NCI-H226 (cell line): ENCODE measurements around the gene ERFE.

Experiments
- DNase-seq: peaks from one replicate; pipeline ENCODE4 v3.0.0-alpha.2; 2015

ERFE gene

DNA sequence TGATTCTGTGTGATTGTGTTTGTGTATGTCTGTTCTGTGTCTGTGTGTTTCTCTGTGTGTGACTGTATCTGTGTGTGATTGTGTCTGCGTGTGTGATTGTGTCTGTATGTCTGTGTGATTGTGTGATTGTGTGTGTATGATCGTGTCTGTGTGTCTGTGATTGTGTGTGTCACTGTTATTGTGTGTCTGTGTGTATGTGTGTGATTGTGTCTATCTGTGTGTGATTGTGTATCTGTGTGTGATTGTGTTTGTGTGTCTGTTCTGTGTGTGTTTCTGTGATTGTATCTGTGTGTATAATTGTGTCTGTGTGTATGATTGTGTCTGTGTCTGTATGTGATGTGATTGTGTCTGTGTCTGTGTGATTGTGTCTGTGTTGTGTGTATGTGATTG, 32.0 kb upstream of the ERFE start:
- DNase-seq: no peak

DNA sequence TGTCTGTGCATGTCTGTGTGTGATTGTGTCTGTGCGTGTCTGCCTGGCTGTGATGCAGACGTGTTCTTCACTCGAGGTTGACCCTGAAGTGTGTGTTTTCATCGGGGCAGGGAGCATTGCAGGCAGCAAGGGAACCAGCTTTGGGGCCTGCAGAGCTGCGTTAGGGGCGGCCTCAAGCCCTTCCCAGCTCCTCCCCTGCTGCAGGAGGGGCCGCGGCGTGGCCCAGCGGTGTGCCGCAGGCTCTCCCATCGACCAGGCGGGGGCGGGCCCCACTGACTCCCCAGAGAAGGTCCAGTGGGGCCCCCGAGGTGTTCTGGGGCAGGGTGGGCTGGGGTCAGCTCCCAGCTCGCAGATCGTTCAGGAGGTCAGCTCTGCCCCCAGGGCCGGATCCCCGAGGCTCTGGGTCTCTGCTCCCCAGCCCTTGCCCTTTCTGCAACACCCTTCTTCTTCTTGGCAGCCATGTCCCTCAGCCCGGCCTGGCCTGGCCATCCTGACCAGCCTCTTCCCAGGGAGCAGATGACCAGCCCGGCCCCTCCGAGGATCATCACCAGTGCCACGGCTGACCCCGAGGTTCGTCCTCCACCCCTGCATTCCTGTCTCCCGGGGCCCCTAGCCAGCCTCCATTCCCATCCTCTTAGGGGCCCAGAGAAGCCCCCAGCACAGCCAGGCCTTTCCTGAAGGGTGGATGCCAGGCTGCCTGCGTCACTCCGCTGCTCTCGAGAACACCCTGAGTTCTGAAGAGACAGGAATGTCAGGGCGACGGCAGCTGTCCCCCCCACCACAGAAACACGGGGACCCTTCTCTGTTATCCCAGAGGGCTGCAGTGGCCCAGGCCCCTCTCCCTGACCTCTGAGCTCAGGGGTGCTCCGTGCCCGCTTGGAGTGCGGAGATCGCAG, 31.4 kb upstream of the ERFE start:
- peak; percentile 33 for DNase-seq

DNA sequence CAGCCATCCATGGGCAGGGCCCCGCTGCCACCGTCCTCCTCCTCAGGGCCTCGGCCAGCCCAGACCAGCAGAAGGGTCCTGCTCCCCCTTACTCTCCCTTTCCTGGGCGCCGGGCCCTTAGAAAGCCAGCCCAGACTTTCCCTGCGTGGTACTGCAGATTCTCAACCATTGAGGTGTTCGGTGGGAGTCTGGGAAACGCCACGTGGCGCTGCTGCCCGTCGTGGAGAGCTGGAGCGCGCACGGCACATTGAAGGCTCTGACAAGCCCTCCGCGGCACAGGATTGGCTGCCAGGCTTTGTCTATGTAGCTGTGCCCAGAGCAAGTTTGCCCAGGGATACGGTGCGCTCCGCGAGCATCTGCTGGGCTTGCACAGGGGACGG, 30.7 kb upstream of the ERFE start:
- no peak for DNase-seq

DNA sequence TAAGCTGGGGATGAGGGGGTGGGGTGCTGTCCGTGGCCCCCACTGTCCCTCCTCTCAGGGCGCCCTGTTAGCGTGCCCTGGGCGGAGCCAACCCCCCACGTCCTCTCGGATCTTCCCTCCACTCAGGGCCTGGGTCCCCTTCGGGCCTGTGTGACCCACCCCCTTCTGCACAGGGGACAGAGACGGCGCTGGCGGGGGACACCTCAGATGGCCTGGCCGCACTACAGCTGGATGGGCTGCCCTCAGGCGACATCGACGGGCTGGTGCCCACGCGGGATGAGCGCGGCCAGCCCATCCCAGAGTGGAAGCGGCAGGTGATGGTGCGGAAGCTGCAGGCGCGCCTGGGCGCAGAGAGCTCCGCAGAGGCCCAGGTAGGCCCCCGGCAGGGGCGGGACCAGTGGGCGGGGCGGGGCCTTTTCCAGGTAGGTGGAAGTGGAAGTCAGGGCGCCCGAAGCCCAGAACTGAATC, 30.2 kb upstream of the ERFE start:
- DNase-seq: no peak

DNA sequence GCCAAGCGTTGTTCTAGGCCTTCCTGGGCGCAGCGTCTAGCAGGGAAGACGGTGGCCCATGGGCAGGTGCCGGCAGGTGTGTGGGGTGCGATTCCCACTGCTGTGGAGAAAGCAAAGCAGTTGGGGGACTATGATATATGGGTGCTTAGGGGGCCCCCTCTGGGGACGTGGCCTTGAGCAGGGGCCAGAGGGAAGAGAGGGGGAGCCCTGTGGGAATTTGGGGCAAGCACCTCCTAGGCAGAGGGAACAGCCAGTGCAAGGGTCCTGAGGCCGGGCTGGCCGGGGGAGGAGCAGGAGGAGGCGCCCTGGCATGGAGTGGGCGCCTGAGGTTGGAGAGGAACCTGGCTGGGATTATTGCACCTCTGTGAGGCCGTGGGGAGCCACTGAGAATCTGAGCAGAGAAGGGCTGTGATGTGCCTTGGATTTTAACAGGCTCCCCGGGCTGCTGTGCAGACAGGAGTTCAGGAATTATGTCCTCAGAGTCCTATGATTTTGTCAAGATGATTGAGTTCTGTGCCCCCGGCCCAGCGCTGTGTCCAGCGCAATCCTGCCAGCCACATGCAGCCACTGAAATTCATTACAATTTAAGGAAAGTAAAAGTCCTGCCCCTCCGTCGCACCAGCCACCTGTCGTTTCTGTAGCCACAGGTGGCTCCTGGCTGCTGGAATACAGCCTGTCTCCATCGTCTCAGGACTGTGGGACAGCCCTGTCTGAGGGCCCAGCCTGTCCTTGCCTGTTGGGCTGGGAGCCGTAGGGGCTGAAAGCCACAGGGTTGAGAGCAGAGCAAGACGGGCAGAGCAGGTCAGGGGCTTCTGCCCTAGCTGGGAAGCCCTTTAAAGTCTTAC, 29.4 kb upstream of the ERFE start:
- DNase-seq: no peak

DNA sequence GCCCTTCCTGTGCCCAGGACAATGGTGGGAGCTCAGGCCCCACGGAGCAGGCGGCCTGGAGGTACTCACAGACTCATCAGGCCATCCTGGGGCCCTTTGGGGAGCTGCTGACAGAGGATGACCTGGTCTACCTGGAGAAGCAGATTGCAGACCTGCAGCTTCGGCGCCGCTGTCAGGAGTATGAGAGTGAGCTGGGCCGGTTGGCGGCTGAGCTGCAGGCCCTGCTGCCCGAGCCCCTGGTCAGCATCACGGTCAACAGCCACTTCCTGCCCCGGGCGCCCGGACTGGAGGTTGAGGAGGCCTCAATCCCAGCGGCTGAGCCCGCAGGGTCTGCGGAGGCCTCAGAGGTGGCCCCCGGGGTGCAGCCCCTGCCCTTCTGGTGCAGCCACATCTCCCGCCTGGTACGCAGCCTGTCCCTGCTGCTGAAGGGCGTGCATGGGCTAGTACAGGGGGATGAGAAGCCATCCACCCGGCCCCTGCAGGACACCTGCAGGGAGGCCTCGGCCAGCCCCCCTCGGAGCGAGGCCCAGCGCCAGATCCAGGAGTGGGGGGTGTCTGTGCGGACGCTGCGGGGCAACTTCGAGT, 28.6 kb upstream of the ERFE start:
- DNase-seq: no peak

DNA sequence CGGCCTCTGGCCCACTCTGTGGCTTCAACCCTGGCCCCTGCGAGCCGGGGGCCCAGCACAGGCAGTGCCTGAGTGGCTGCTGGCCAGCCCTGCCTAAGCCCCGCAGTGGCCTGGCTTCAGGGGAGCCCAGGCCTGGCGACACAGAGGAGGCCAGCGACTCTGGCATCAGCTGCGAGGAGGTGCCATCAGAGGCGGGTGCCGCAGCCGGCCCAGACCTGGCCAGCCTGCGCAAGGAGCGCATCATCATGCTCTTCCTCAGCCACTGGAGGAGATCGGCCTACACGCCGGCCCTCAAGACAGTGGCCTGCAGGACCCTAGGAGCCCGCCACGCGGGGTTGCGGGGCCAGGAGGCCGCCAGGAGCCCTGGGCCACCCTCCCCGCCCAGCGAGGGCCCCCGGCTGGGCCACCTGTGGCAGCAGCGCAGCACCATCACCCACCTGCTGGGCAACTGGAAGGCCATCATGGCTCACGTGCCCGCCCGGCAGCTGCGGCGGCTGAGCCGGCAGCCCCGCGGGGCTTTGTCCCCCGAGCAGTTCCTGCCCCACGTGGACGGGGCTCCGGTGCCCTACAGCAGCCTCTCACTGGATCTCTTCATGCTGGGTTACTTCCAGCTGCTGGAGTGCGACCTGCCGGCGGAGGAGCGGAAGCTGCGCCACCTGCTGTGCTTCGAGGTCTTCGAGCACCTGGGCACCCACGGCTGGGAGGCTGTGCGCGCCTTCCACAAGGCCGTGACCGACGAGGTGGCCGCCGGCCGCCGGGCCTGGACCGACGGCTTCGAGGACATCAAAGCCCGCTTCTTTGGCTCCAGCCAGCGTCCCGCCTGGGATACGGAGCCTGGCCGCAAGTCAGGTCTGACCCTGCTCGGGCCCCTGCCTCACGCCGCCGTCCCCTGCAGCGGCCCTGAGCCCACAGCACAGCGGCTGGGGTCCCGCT, 27.8 kb upstream of the ERFE start:
- no peak for DNase-seq

DNA sequence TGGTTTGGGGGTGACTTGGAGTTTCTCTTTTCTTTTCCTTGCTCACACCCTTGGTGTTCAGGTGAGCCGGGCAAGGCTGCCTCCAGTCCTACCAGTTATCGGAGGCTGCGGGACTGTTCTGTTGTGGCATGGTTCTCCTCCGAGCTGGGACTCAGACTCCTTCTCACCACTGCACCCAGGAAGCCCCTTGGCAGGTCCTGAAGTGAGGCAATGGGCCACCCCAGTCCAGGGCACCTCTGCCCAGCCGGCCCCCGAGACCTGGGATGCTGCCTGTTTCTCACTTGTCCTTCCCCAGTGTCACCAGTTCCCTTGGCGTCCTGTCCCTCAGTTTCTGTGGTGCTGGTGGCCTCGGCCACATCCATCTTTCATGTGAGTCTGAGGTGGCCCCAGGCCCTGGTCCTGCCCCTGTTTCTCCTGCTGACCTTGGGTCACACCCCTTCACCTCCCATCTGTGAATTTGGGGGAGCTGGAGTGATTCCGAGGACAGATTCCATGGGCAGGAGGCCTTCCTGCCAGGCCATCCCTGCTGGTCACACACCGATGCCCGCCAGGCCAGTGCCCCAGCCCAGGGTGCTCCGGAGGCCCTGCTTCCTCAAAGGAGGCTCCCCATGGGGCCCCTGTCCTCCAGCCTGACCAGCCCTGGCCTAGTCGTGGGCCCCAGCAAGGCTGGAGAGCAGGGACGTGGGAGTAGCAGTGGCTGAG, 26.9 kb upstream of the ERFE start:
- no peak for DNase-seq

DNA sequence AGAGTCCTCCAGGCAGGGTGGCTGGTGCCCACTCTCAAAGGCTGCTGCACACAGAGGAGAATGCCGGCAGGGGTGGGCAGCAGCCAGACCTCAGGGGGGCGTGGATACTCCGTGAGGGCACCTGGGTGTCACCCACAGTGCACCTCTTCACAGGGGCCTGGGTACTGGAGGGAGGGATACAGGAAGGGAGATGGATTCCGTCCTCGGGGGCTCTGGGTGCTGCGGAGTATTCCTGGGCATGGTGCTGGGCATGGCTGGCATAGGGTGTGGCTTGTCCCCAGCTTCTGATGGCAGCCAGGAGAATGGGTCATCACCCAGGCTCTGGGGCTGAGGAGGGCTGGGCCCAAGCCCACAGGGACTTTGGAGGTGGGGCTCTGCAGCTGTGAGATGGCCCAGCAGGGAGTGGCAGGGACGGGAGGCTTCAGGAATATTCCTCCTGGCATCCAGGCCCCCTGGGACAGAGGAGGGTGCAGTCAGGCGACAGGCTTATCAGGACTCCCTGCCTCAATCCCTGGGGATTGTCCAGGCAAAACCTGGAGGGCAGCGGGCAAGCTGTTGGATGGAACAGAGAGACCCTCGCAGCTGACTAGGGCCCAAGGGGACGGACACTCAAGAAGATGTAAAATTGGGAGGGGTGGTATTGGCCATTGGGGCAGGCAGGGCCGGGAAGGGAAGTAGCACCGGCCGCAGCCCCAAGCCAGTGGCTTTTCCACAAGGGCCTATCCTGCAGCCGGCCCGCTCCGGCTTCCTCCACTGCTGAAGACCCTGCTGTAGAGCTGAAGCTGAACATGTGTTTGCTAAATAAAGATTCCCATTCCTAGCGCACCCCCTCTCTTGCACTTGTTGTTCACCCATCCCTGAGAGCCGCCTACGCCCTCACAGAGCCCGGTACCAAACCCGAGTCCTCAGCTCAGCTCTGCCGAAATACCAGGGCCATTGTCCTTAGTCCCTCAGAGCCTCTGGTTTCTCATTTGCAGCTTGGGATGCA, 26.0 kb upstream of the ERFE start:
- no peak for DNase-seq

DNA sequence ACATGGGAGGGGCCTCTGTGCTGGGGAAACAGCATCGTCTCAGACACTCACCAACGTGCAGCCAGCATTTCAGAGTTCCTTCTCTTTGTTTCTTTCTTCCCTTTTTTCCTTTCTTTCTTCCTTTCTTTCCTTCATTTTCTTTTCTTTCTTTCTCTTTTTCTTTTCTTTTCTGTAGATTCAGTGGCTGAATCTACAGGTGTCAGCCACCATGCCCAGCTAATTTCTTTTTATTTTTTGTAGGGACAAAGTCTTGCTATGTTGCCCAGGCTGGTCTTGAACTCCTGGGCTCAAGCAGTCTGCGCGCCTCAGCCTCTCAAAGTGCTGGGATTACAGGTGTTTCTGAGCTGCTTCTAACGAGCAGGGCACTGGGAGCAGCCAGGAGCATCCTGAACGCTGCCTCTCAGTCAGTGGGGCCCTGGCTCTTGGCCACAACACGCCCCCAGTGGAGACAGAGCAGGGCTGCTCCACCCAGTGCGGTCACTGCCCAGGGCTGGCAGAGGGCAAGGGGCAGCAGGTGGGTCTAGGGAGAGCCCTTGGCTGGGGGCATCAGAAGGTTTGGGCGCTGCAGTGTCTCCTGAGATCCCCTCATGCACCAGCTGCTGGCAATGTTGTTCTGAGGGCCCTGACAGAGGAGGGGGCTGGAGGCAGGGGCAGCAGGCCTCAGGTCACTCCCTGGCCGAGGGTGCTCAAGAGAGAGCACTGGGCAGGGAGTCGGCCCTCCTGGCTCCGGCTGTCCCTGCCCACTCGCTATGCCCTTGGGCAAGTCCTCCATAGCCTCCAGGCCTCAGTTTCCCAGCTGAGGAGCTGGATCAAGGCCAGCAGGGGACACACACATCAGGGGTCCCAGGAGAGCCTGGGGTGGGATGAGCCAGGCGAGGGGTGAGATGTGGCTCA, 25.0 kb upstream of the ERFE start:
- DNase-seq: no peak

DNA sequence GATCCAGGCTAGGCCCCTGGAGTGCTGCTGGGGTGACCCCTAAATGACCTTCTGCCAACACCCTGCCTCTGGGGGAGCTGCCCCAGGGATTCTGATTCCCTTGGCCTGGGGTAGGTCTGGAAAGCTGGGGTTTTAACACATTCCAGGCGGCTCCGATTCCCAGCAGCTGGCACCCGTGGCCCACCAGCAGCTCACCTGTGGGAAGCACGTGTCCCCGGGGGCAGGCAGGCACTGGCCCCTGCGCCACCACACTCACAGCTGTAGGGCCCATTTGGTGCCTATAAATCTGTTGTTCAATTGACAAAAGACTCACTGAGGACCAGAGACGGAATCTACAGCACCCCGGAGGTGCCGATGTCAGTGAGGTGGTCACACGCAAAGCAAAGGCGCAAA, 24.4 kb upstream of the ERFE start:
- DNase-seq: no peak

DNA sequence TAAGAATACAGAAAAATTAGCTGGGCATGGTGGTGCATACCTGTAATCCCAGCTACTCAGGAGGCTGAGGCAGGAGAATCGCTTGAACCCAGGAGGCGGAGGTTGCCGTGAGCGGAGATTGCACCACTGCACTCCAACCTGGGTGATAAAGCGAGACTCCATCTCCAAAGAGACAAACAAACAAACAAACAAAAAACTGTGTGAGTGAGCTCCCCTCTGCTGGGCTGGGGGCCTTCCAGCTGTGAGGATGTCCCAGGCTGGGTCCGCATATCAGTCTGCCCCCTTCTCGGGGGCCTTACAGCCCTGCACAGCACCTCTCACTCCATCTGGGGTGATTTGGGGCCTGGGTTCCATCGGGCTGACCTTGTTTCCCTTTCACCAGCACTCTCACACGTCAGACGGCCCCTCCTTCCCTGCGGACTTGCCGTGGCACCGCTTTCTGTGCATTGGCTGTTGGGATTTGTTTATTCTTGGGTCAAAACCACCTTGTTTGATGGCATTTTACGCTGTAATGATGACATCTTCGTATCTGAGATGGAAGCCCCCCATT, 23.1 kb upstream of the ERFE start:
- DNase-seq: no peak

DNA sequence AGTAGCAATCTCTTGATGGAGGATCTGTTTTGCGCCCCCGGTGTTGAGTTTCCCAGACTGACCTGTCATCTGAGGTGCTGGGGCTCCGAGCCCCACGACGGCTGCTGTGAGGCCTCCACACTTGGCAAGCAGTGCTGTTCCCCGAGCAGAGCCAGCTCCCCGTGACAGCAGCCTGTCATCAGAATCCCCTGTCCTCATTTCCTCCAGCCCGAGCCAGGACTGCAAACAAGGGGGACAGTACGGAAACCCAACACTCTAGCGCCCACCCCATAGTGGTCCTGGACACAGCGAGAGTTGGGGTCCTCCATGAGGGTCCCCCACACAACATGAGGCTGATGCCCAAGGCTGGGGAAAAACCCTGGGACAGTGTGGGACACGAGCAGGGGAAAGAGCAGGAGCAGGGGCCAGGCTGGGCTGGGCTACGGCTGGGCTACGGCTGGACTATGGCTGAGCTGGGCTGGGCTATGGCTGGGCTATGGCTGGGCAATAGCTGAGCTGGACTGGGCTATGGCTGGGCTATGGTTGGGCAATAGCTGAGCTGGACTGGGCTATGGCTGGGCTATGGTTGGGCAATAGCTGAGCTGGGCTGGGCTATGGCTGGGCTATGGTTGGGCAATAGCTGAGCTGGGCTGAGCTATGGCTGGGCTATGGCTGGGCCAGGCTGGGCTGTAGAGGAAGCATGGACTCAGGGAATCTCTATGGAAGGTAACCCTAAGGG, 21.8 kb upstream of the ERFE start:
- peak; percentile 55 for DNase-seq

DNA sequence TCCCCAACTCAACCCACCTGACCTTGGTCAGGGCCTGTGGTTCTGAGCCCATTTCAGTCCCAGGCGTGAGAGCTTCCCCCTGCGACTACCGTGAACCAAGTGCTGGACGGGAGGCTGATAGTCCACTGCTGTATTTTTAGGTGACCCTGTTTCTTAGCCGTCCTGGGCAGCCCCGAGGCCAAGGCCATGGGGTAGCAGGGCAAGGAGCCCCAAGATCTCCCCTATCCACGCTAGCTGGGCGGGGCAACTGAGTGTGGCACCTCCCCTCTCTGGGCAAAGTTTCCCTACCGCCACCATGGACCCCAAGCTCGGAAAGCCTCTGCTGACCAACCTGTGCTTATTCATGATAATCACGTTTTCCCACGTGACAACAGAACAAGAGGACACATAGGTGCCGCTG, 20.9 kb upstream of the ERFE start:
- DNase-seq: no peak

DNA sequence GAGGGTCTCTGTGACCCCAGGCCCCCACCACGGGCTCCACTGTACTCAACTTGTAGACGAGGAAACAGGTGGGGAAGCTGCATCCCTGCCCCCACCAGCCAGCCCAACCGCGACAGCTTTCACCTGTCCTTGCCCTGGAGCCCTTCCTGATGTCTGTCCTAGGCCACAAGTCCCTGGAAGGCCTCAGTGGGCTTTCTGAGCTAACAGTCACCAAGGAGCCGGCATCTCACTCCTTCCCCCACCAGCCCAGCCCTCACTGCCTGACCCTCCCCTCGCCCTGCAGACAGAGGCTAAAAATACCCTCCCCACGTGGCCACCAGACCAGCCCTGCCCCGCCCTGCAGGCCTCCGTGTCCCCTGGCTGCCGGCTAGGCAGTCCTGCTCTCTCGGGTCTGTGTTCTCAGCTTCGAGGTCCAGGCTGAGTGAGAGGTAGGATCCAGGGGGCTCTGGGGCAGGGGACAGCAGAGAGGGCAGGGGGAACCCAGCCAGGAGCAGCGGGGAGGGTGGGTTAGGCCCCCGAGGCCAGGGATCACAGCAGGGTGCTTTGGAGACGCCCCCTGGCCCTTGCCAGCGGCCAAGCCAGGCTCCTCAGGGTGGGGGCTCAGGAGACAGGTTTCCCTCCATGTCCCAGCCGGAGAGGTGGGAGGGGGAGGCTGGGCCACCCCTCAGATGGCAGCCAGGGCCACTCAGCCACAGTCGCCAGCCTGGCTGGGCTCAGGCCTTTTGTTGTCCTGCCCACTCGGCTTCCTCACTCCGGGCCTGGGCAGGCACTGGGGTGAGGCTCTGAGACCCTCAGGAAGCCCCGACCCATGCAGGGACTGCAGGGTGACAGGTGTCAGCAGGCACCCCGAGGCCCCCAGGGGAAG, 20.2 kb upstream of the ERFE start, which contains the start of gene KLHL30:
Gene KLHL30, plus strand, starts transcription at position 338 of the 865 bp plus-strand sequence. CDS start 2,087 bp downstream, outside the sequence.
- DNase-seq: no peak

DNA sequence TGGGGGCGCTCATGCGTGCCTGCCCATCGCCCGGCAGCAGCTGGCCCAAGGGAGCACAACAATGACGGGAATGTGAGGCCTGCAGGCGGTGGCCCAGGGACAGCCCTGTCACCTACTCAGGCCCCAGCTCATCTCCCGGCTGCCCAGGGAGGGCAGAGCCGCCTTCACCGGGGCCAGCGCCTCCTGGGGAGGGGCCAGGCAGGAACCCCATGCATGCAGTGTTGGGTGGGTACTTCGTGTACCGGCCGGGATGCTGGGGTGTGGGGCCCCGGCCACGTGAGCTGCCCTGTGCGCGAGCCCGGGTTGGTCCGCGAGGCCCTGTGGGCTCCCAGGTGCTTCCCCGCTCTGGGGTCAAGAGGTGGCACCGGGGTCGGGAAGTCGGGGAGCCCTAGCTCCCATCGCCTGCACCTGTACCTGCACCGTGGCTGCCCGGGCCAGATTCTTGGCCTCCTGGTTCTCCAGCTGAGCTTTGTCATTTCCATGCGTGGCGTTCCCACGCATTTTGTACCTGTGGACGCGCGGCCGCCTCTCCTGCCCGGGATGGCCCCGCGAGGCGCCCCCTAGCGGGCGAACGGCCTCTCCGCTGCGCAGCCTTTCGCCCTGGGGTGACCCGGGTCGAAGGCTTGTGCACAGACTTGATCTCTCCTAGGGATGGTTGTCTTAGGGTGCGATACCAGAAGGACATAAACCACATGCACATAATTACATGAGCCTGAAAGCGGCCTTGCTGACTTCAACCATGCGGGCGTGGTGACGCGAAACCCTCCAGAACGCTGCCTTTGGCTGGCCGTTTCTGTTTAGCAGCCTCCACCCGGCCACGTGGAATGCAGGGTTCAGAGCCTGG, 19.4 kb upstream of the ERFE start:
- DNase-seq: no peak
